HCT116 (cell line): ENCODE measurements around the gene KPNA1.

ENCODE experiments used
- CBX3 ChIP-seq: IDR thresholded peaks from 2 replicates; pipeline ENCODE4 v1.6.1; 2012; ENCODE audit warnings: low read depth
- EGR1 ChIP-seq: IDR thresholded peaks from 2 replicates; pipeline ENCODE4 v1.6.1; 2012; ENCODE audit warnings: low read depth
- EZH2 ChIP-seq: fragments of 200-600 bp; sonication (generic); IDR thresholded peaks from 2 replicates; pipeline ENCODE4 v1.6.1; 2017; ENCODE audit warnings: antibody characterized with exemption, mixed run types
- JUND ChIP-seq: IDR thresholded peaks from 2 replicates; pipeline ENCODE4 v1.6.1; 2012
- POLR2A ChIP-seq: IDR thresholded peaks from 2 replicates; pipeline ENCODE4 v1.7.0; 2011; ENCODE audit warnings: borderline replicate concordance; ENCODE audit not compliant: insufficient read depth, insufficient read length; ENCODE audit errors: extremely low read depth
- POLR2AphosphoS5 ChIP-seq: IDR thresholded peaks from 2 replicates; pipeline ENCODE4 v1.6.1; 2011; ENCODE audit warnings: mild to moderate bottlenecking, low read depth, low read length, moderate library complexity
- ZNF274 ChIP-seq: fragments of 200-500 bp; sonication (Bioruptor generic); IDR thresholded peaks from 2 replicates; pipeline ENCODE4 v1.6.1; 2014; ENCODE audit warnings: mild to moderate bottlenecking, low read depth, low read length, inconsistent platforms
- TF ChIP-seq, protein P1 (sequence below), 3 experiments: fragments of 200-600 bp in 1 of 3; sonication (generic) in 1 of 3; IDR thresholded peaks in 2 of 3; conservative IDR thresholded peaks in 1 of 3; 2 replicates each; pipeline ENCODE4 v1.5.1; 2012 to 2017; ENCODE audit warnings: low read depth in 2 of 3, low read length in 2 of 3, antibody characterized with exemption in 1 of 3, borderline replicate concordance in 1 of 3, control low read depth in 1 of 3, mild to moderate bottlenecking in 1 of 3, mixed read lengths in 1 of 3, mixed run types in 1 of 3, moderate library complexity in 1 of 3; ENCODE audit not compliant: insufficient read depth in 1 of 3
- TF ChIP-seq, protein P2 (sequence below): IDR thresholded peaks from 2 replicates; pipeline ENCODE4 v1.6.1; 2012

GRCh38 chr3:122536632-122537001, 21.9 kb upstream of the KPNA1 start:
- TF ChIP-seq, protein P1, sequence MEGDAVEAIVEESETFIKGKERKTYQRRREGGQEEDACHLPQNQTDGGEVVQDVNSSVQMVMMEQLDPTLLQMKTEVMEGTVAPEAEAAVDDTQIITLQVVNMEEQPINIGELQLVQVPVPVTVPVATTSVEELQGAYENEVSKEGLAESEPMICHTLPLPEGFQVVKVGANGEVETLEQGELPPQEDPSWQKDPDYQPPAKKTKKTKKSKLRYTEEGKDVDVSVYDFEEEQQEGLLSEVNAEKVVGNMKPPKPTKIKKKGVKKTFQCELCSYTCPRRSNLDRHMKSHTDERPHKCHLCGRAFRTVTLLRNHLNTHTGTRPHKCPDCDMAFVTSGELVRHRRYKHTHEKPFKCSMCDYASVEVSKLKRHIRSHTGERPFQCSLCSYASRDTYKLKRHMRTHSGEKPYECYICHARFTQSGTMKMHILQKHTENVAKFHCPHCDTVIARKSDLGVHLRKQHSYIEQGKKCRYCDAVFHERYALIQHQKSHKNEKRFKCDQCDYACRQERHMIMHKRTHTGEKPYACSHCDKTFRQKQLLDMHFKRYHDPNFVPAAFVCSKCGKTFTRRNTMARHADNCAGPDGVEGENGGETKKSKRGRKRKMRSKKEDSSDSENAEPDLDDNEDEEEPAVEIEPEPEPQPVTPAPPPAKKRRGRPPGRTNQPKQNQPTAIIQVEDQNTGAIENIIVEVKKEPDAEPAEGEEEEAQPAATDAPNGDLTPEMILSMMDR (IDR thresholded peaks at IDR 0.05 in 2 of 3, conservative IDR thresholded peaks at IDR 0.05 in 1 of 3; ENCODE audit: borderline replicate concordance in 1 of 3, insufficient read depth in 1 of 3, low read depth in 2 of 3, low read length in 2 of 3), result no peak
- no peak for TF ChIP-seq POLR2AphosphoS5
- TF ChIP-seq POLR2A, result no peak
- no peak for TF ChIP-seq JUND
- no peak for TF ChIP-seq EGR1
- TF ChIP-seq, protein P2, sequence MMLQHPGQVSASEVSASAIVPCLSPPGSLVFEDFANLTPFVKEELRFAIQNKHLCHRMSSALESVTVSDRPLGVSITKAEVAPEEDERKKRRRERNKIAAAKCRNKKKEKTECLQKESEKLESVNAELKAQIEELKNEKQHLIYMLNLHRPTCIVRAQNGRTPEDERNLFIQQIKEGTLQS, result no peak
- TF ChIP-seq CBX3, result no peak
- no peak for TF ChIP-seq EZH2
- TF ChIP-seq ZNF274, result no peak
